ENCODE data around the gene MAP2K3.

The MAP2K3 gene

GRCh38 chr17:21284319-21285163 lies at the start of gene MAP2K3:
Gene MAP2K3, plus strand, starts transcription at chr17:21284711. Its CDS starts 210 bp downstream, at chr17:21284921.
- H3K79me2 ChIP-seq (ENCODE audit: insufficient read depth, low read length): peaks cover 25% of the 10 kb centered on the region
- H3K9me3 ChIP-seq (ENCODE audit: low read length): no peaks in the 10 kb centered on the region
- peak within 1 kb of the TSS; percentile 97 for H3K27ac ChIP-seq (ENCODE audit: low read depth, low read length, poor library complexity, severe bottlenecking)
- no peak within 1 kb of the TSS for H2AFZ ChIP-seq (ENCODE audit: low read length)
- H4K20me1 ChIP-seq (ENCODE audit: insufficient read depth, low read length): no peaks in the 10 kb centered on the region
- H3K4me1 ChIP-seq (ENCODE audit: insufficient read depth, low read length, severe bottlenecking): peaks cover 49% of the 10 kb centered on the region
- peak within 1 kb of the TSS; percentile 93 for H3K4me3 ChIP-seq (ENCODE audit: low read depth, low read length, poor library complexity, severe bottlenecking)
- peak within 1 kb of the TSS; percentile 86 for H3K9ac ChIP-seq (ENCODE audit: low read length)
- no peaks in the 10 kb centered on the region for H3K27me3 ChIP-seq (ENCODE audit: insufficient read depth, low read length)
- H3K9me2 ChIP-seq (ENCODE audit: low read depth, low read length): no peaks in the 10 kb centered on the region
- peak within 1 kb of the TSS; percentile 95 for H3K4me2 ChIP-seq (ENCODE audit: low read length)
- H3K36me3 ChIP-seq (ENCODE audit: insufficient read depth, low read length): no peaks in the 10 kb centered on the region
- TF ChIP-seq EZH2 (IDR thresholded peaks at IDR 0.05; ENCODE audit: borderline replicate concordance, low read length) (no peak), CTCF (IDR thresholded peaks at IDR 0.05; ENCODE audit: low read length) (no peak)
- 0 out of 2 replicates have a peak, but pooled peaks cover 4% of the 10 kb centered on the region for H3F3A ChIP-seq (ENCODE audit: insufficient read depth, low read length)

GRCh38 chr17:21235921-21236320 lies 48.6 kb upstream of the MAP2K3 start:
- no peak overlapping the region for H2AFZ ChIP-seq (ENCODE audit: low read length)
- no peaks in the 10 kb centered on the region for H3K9me2 ChIP-seq (ENCODE audit: low read depth, low read length)
- H3K36me3 ChIP-seq (ENCODE audit: insufficient read depth, low read length): no peaks in the 10 kb centered on the region
- TF ChIP-seq EZH2 (IDR thresholded peaks at IDR 0.05; ENCODE audit: borderline replicate concordance, low read length) (no peak), CTCF (IDR thresholded peaks at IDR 0.05; ENCODE audit: low read length) (no peak)
- no peak overlapping the region for H3K4me2 ChIP-seq (ENCODE audit: low read length)
- no peak overlapping the region for H3K4me3 ChIP-seq (ENCODE audit: low read depth, low read length, poor library complexity, severe bottlenecking)
- H3K27me3 ChIP-seq (ENCODE audit: insufficient read depth, low read length): no peaks in the 10 kb centered on the region
- no peaks in the 10 kb centered on the region for H4K20me1 ChIP-seq (ENCODE audit: insufficient read depth, low read length)
- no peak overlapping the region for H3K27ac ChIP-seq (ENCODE audit: low read depth, low read length, poor library complexity, severe bottlenecking)
- no peaks in the 10 kb centered on the region for H3K9me3 ChIP-seq (ENCODE audit: low read length)
- H3K4me1 ChIP-seq (ENCODE audit: insufficient read depth, low read length, severe bottlenecking): no peaks in the 10 kb centered on the region
- H3F3A ChIP-seq (ENCODE audit: insufficient read depth, low read length): no peaks in the 10 kb centered on the region
- no peak overlapping the region for H3K9ac ChIP-seq (ENCODE audit: low read length)
- H3K79me2 ChIP-seq (ENCODE audit: insufficient read depth, low read length): no peaks in the 10 kb centered on the region

- Histone ChIP-seq H2AFZ (ENCODE audit: low read length) (no peak overlapping the region), H3K9me3 (ENCODE audit: low read length) (no peaks in the 10 kb centered on the region), H3K79me2 (ENCODE audit: insufficient read depth, low read length) (no peaks in the 10 kb centered on the region), H3K9ac (ENCODE audit: low read length) (no peak overlapping the region), H4K20me1 (ENCODE audit: insufficient read depth, low read length) (no peaks in the 10 kb centered on the region), H3K4me2 (ENCODE audit: low read length) (no peak overlapping the region), H3K36me3 (ENCODE audit: insufficient read depth, low read length) (no peaks in the 10 kb centered on the region), H3K27ac (ENCODE audit: low read depth, low read length, poor library complexity, severe bottlenecking) (no peak overlapping the region), H3F3A (ENCODE audit: insufficient read depth, low read length) (no peaks in the 10 kb centered on the region), H3K4me3 (ENCODE audit: low read depth, low read length, poor library complexity, severe bottlenecking) (no peak overlapping the region), H3K9me2 (ENCODE audit: low read depth, low read length) (no peaks in the 10 kb centered on the region), H3K27me3 (ENCODE audit: insufficient read depth, low read length) (no peaks in the 10 kb centered on the region; the same call in 1 of the 2 replicates), H3K4me1 (ENCODE audit: insufficient read depth, low read length, severe bottlenecking) (no peaks in the 10 kb centered on the region)
- TF ChIP-seq EZH2 (IDR thresholded peaks at IDR 0.05; ENCODE audit: borderline replicate concordance, low read length): no peak
- TF ChIP-seq CTCF (IDR thresholded peaks at IDR 0.05; ENCODE audit: low read length): peak; percentile 43; the same call in 1 of the 2 replicates
Observed at GRCh38 chr17:21239680-21240368, 44.7 kb upstream of the MAP2K3 start.

All from OCI-LY1 (cell line).